HG03159 (cell line): Measurements from ENCODE around the gene ADAMTS9.
A peak's percentile ranks its signal among the peaks of the same experiment; 100 is the strongest.

Source experiments
- ATAC-seq: cut with Tn5 transposase; IDR thresholded peaks from one replicate; pipeline ENCODE4 v1.9.1; 2021; ENCODE audit warnings: mild to moderate bottlenecking, moderate library complexity; ENCODE audit not compliant: unreplicated experiment

ADAMTS9 gene

DNA sequence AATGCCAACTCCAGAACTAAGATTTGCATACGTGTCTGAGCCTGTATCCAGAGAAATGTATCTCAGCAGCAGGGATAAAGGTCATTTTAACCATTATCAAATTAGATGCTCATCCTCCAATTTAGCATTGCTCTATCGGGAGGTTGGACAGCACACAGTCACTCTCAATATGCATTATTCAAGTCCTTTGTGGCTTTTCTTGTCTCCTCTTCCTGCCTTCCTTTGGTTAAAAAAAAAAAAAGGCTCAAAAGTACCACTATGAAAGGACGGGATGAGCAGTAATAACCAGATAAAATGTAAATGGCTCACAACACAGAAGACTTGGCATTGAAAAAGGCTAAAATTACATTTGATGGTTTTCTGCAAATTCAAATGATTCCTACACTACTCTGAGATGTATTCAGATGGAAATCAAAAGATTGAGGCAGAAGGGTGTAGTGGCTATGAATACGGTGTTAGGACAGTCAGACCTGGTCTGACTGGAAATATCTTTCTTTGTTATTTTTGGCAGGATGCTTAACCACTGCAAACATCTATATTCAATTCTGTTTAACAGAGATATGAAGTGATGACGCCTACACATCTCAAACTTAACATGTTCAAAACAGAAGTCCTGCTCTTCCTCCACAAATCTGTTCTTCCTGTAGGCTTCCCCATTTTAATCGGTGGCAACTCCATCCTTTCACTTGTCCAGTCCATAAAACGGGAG lies 109.6 kb downstream of the ADAMTS9 start:
- no peak for ATAC-seq

DNA sequence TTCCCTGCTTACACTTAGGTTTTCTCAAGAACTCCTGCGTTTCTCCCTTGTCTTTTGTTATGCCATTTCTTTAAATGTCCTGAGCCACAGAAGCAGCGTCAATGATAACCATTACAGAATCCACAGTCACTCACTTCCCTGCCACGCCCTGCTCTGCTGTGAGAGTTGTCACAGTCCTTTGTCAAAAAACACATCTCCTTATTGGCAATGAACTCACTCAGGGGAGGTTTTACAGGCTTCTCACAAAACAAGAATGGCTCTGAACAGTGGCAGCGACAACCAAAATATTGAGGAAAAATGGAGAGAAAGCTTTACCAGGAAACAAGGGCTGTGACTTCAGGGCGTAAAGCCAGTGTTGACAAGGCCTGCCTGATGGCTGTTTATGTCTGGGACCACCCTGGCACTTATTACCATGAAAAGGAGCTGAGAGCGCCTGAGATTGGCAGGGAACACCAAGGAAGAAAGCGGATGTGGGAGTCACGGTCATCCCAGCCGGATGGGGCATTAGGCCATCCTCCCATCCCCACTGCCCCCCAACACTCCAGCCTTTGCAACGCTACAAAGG lies 111.5 kb downstream of the ADAMTS9 start:
- ATAC-seq, result no peak

DNA sequence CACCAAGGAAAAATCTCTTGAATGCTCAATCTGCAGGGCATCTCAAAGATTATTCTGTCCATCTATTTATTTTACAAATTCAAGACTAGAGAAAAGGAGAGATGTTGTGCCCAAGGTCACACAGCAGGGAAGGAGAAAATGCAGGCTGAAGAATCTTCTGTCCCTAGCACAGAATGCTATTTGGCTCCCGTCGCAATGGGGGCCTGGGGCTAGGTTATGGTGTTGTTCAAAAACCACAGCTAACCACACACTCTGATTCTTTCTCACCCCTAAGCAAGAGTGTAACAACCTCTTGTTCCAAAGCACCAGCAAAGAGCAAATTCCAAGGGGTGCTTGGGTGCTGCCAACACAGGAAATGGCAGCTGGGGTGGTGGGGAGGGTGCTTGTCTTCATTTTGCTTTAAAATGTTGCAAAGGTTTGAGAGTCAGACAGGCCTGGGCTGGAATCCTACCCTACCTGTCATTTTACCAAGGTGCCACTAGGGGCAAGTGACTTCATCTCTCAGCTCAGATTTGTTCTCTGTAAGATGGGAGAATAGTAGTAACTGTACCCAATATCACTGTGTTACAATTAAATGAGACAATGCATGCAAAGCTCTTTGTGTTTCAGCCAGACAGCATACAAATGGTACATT lies 112.5 kb downstream of the ADAMTS9 start:
- ATAC-seq, result peak; percentile 98

DNA sequence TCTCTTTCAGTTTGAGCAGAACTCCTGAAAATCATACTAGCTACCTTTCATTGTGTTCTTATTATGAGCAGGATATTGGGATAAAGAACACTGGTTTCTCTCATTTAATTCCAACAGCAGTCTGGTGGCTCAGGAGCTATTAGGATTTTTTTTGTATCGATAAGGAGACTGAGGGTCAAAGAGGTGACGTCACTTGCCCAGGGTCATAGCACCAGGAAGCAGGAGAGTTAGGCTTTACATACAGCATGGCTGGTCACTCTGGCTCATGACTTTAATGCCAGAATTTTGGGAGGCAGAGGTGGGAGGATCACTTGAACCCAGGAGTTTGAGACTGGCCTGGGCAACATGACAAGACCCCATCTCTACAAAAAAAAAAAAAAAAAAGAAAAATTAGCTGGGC lies 113.6 kb downstream of the ADAMTS9 start:
- ATAC-seq, result no peak

DNA sequence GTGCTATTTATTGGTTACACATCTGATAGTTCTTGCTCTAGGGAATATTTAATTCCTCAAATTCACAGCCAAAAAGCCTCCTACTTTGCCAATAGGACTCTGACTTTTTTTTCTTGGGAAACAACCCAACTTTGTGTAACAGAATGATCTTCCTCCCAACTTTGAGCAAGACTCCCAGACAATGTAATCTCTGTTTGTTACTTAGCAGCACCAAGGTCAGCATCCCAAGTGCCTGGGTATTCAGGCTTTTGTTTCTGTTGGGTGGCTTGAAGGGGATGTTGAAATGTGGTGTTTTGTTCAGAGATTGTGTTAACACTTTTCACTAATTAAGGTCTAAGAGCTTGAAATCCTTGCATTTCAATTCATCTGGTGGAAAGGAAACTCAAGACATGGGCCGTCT lies 115.8 kb downstream of the ADAMTS9 start:
- no peak for ATAC-seq

GRCh38 chr3:64568895-64569517 lies 118.8 kb downstream of the ADAMTS9 start:
- no peak for ATAC-seq

DNA sequence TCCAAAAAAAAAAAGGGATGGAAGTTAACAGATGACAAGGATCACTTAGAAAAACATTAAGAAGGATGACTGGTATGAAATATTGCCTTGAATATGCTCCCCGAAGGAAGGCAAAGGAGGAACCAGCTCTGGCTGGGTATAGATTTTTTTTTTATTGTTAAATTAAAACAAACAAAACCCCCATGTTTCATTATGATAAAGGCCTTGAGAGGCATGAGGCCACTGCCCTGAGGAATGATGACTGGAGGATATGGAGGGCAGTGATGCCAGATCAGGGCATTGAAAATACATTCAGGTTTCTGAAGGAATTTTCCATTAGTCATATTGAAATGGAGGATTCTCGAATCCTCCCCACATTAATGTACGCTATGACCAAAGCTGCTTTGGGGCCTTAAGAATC lies 120.9 kb downstream of the ADAMTS9 start:
- ATAC-seq, result no peak

DNA sequence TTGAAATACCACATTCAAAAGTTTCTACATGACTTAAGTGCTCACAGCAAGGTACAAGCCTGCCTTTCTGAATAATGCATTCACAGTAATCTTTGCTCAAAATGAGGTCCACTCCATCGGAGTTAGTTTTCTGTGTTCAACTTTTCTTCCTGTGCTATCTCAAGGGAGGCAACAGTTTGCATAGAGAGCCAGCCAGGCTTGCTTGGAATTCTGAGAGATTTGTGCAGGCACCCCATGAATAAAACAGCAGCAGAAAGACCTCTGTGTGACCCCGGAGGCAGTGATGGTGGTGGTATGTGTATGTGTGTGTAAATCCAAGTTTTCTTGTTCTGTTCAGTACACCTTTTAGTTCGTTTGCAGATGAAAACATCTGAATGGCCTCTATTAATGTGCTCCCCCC lies 124.0 kb downstream of the ADAMTS9 start:
- no peak for ATAC-seq

DNA sequence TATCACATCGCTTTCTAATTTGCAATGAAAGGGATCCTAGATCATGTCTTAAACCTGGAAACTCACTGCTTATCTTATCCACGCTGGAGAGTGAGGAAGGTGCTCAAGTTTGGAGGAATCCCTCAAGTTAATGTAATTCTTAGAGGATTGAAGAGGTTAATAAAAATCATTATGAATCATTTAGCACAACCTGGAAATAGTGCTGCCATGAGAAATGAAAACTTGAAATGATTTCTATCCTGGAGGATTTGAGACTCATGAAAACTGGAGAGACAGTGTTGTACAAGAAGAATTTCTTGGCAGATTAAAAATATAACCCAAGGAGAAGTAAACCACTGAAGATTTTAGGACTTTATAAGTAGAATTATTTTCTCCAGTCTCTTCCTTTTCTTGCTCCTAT lies 125.9 kb downstream of the ADAMTS9 start:
- ATAC-seq, result no peak

- no peak for ATAC-seq
Measured at GRCh38 chr3:64561325-64561843, 126.4 kb downstream of the ADAMTS9 start.

DNA sequence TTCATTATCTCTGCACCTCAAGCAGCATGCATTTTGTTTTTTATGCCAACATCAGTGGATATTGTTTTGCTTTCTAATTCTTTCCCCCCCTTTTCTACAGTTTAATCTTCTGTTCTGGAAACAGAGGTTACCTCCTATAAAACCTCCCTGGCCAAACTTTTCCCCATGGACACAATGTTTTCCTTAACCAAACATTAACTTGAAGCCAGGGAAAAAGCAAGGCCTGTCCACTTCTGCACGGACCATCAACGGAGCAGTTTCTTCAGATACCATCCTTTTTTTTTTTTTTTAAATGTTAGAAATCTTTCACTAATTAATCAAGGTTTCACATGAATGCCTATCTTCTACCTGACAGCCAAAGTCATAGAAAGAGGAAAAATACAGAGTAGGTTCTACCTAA lies 127.0 kb downstream of the ADAMTS9 start:
- no peak for ATAC-seq

GRCh38 chr3:64559588-64559987 lies 128.2 kb downstream of the ADAMTS9 start:
- no peak for ATAC-seq

GRCh38 chr3:64556046-64556445 lies 131.8 kb downstream of the ADAMTS9 start:
- no peak for ATAC-seq

DNA sequence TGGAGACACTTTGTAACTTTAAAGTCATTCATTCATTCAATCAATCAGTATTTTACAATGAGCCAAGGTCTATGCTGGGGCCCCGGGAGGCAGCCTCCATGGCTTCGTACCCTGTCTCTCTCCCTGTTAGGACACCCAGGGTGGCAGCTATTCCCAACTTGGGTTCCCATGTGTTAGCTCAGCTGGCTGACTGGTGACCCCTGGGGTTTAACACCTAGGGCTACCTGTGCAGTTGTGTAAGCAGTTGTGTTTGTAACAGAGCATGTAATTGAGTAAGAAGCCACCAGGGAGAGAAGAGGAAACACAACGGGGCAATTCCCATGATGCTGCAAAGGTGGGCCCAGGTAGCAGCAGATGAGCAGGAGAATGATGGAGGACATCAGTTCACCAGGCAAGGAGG lies 132.4 kb downstream of the ADAMTS9 start:
- no peak for ATAC-seq

- no peak for ATAC-seq
Measured at GRCh38 chr3:64554096-64554920, 133.5 kb downstream of the ADAMTS9 start.

DNA sequence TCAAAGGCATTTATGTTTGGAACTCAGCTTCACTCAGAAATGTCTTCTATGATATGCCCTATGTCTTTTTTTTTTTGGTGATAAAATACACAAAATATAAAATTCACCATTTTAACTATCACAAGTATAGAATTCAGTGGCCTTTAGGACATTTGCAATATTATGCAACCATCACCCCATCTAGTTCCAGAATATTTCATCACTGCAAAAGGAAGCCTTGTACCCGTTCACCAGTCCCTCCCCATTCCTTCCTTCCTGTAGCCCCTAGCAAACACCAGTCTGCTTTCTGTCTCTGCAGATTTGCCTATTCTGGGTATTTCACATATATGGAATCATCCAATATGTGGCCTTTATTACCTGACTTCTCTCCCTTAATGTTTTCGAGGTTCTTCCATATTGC lies 134.8 kb downstream of the ADAMTS9 start:
- no peak for ATAC-seq

DNA sequence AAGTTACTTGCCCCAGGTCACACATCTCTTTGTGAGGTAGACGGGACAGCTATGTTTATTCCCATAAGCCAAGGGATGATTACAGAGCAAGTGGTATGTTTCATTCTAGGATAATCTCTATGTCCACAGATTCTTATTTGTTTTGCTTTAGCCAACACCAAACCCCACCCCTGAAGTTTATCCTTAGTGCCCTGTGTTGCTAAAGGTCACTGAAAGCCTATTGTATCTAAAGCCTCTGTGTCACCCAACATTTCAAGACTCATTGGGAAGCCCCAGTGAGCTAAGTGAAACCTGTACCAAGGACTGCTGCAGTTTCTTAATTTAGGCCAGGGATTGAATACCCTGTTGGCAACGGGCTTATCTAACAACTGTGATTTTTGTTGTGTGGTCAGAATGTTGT lies 135.6 kb downstream of the ADAMTS9 start:
- ATAC-seq, result no peak

- ATAC-seq, result no peak
Measured at GRCh38 chr3:64551697-64552096, 136.1 kb downstream of the ADAMTS9 start.

DNA sequence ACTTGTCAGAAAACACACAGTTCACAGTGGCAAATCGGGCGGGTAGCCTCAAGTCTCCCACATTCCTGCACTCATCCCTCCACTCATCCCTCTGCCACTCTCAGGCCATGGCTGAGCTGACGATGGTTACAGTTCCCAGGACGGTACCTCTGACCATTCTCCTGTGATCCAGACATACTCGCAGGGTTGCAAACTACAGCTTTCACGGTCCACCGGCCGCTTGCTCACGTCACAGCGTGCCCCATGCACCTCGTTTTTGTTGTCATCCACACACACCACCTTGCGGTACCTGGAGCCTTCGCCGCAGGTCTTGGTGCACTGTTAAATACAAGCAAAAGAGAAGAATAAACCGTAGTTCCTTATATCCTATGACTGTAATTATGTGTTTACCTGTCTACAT lies 137.1 kb downstream of the ADAMTS9 start:
- no peak for ATAC-seq

GRCh38 chr3:64549869-64550268 lies 137.9 kb downstream of the ADAMTS9 start:
- no peak for ATAC-seq
